ENCODE data around the gene ZBTB43.
A peak's percentile ranks its signal among the peaks of the same experiment; 100 is the strongest.
"Not testable (repeated sequence)": the region's sequence is repeated elsewhere in the genome, so short reads cannot be mapped to it uniquely, and the experiment has no call there.

ZBTB43 gene

GRCh38 chr9:126806336-126806735, 1.5 kb downstream of the ZBTB43 start:
- Histone ChIP-seq H3K9me2 (replicated peaks; ENCODE audit: low read depth, low read length) (no peaks in the 10 kb centered on the region), H2AFZ (ENCODE audit: low read length) (no peak overlapping the region), H3F3A (ENCODE audit: low read depth) (no peaks in the 10 kb centered on the region), H3K4me3 (ENCODE audit: low read length, poor library complexity, severe bottlenecking) (peak overlapping the region; percentile 87), H4K20me1 (ENCODE audit: insufficient read depth, low read length, poor library complexity, severe bottlenecking) (peaks cover 40% of the 10 kb centered on the region), H3K9ac (ENCODE audit: low read depth, low read length, poor library complexity, severe bottlenecking) (peak overlapping the region; percentile 81), H3K4me1 (ENCODE audit: insufficient read depth, low read length, poor library complexity, severe bottlenecking) (peaks cover 34% of the 10 kb centered on the region), H3K36me3 (ENCODE audit: insufficient read depth, low read length) (no peaks in the 10 kb centered on the region), H3K4me2 (ENCODE audit: low read depth, low read length, poor library complexity, severe bottlenecking) (peak overlapping the region; percentile 87), H3K9me3 (ENCODE audit: insufficient read depth, low read depth, low read length) (no peaks in the 10 kb centered on the region), H3K27me3 (ENCODE audit: insufficient read depth, low read length, poor library complexity, severe bottlenecking) (peaks cover 20% of the 10 kb centered on the region), H3K79me2 (ENCODE audit: insufficient read depth, low read length) (peaks cover 43% of the 10 kb centered on the region)
- TF ChIP-seq CTCF (conservative IDR thresholded peaks at IDR 0.05; ENCODE audit: low read length) (no peak), EZH2phosphoT487 (IDR thresholded peaks at IDR 0.05; ENCODE audit: borderline replicate concordance) (no peak)

- Histone ChIP-seq H3K4me2 (ENCODE audit: low read depth, low read length, poor library complexity, severe bottlenecking) (peak overlapping the region; percentile 87), H3K9me3 (ENCODE audit: insufficient read depth, low read depth, low read length) (peaks cover 1% of the 10 kb centered on the region; the same call in 1 of the 2 replicates), H3K4me1 (ENCODE audit: insufficient read depth, low read length, poor library complexity, severe bottlenecking) (peaks cover 34% of the 10 kb centered on the region), H4K20me1 (ENCODE audit: insufficient read depth, low read length, poor library complexity, severe bottlenecking) (peaks cover 40% of the 10 kb centered on the region), H3K4me3 (ENCODE audit: low read length, poor library complexity, severe bottlenecking) (peak overlapping the region; percentile 29), H3K36me3 (ENCODE audit: insufficient read depth, low read length) (peaks cover 14% of the 10 kb centered on the region; the same call in 1 of the 2 replicates), H3K27me3 (ENCODE audit: insufficient read depth, low read length, poor library complexity, severe bottlenecking) (no peaks in the 10 kb centered on the region), H2AFZ (ENCODE audit: low read length) (no peak overlapping the region), H3K9ac (ENCODE audit: low read depth, low read length, poor library complexity, severe bottlenecking) (peak overlapping the region; percentile 13), H3F3A (ENCODE audit: low read depth) (no peaks in the 10 kb centered on the region), H3K79me2 (ENCODE audit: insufficient read depth, low read length) (peaks cover 59% of the 10 kb centered on the region), H3K9me2 (replicated peaks; ENCODE audit: low read depth, low read length) (no peaks in the 10 kb centered on the region)
- no peak for TF ChIP-seq EZH2phosphoT487 (IDR thresholded peaks at IDR 0.05; ENCODE audit: borderline replicate concordance)
- TF ChIP-seq CTCF (conservative IDR thresholded peaks at IDR 0.05; ENCODE audit: low read length), result no peak
These were observed 4.2 kb downstream of the ZBTB43 start for GRCh38 chr9:126809068-126809467.

GRCh38 chr9:126810221-126810620, 5.4 kb downstream of the ZBTB43 start:
- peaks cover 38% of the 10 kb centered on the region for H4K20me1 ChIP-seq (ENCODE audit: insufficient read depth, low read length, poor library complexity, severe bottlenecking)
- H3K4me2 ChIP-seq (ENCODE audit: low read depth, low read length, poor library complexity, severe bottlenecking); H3K9ac ChIP-seq (ENCODE audit: low read depth, low read length, poor library complexity, severe bottlenecking); H2AFZ ChIP-seq (ENCODE audit: low read length); H3K9me2 ChIP-seq (replicated peaks; ENCODE audit: low read depth, low read length); H3K4me3 ChIP-seq (ENCODE audit: low read length, poor library complexity, severe bottlenecking); H3K9me3 ChIP-seq (ENCODE audit: insufficient read depth, low read depth, low read length); H3K27me3 ChIP-seq (ENCODE audit: insufficient read depth, low read length, poor library complexity, severe bottlenecking); H3F3A ChIP-seq (ENCODE audit: low read depth): not testable (repeated sequence)
- peaks cover 30% of the 10 kb centered on the region for H3K4me1 ChIP-seq (ENCODE audit: insufficient read depth, low read length, poor library complexity, severe bottlenecking)
- peaks cover 14% of the 10 kb centered on the region; the same call in 1 of the 2 replicates for H3K36me3 ChIP-seq (ENCODE audit: insufficient read depth, low read length)
- H3K79me2 ChIP-seq (ENCODE audit: insufficient read depth, low read length), result peaks cover 65% of the 10 kb centered on the region

- TF ChIP-seq EZH2phosphoT487 (IDR thresholded peaks at IDR 0.05; ENCODE audit: borderline replicate concordance) (no peak), CTCF (conservative IDR thresholded peaks at IDR 0.05; ENCODE audit: low read length) (no peak)
- peaks cover 9% of the 10 kb centered on the region for H3K4me1 ChIP-seq (ENCODE audit: insufficient read depth, low read length, poor library complexity, severe bottlenecking)
- H3K9ac ChIP-seq (ENCODE audit: low read depth, low read length, poor library complexity, severe bottlenecking), result no peak overlapping the region
- no peaks in the 10 kb centered on the region for H3F3A ChIP-seq (ENCODE audit: low read depth)
- H3K27me3 ChIP-seq (ENCODE audit: insufficient read depth, low read length, poor library complexity, severe bottlenecking), result no peaks in the 10 kb centered on the region
- H3K9me2 ChIP-seq (replicated peaks; ENCODE audit: low read depth, low read length), result no peaks in the 10 kb centered on the region
- no peak overlapping the region for H3K4me2 ChIP-seq (ENCODE audit: low read depth, low read length, poor library complexity, severe bottlenecking)
- H3K79me2 ChIP-seq (ENCODE audit: insufficient read depth, low read length), result peaks cover 58% of the 10 kb centered on the region
- H4K20me1 ChIP-seq (ENCODE audit: insufficient read depth, low read length, poor library complexity, severe bottlenecking), result peaks cover 14% of the 10 kb centered on the region
- H2AFZ ChIP-seq (ENCODE audit: low read length), result no peak overlapping the region
- no peak overlapping the region for H3K4me3 ChIP-seq (ENCODE audit: low read length, poor library complexity, severe bottlenecking)
- peaks cover 21% of the 10 kb centered on the region for H3K36me3 ChIP-seq (ENCODE audit: insufficient read depth, low read length)
- H3K9me3 ChIP-seq (ENCODE audit: insufficient read depth, low read depth, low read length), result peaks cover 9% of the 10 kb centered on the region; the same call in 1 of the 2 replicates
These were observed 8.2 kb downstream of the ZBTB43 start for GRCh38 chr9:126813072-126813471.
